Measurements from ENCODE around the gene SPINDOC.

Gene SPINDOC

DNA sequence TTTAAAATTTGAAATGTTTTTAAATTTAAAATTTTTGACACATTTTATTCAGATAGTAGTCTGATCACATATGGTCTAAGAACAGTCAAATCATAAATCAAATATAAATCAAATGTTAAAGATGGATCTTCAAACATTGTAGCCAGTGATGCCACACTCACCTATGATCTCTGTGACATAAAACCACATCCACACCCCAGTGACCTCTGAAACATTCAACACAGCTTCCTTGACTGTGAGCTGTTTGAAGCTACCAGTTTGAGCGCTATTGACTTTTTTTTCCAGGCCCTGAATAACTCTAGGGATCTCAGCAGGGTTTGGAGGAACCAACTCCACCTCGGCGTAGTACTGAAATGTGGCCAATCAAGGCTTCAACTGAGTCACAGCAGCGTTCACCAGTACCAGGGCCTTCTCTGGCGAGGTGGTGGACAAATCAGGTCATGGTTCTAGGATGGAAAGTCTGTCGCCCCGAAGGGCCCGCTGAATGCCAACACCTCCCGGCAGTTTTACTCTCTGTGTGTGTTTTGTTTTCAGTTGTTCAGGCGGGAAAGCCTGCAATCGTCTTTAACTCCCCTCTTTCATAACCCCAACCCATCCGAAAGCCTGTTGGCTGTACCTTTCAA is 21.4 kb downstream of the SPINDOC start:
- DNase-seq, result no peak

DNA sequence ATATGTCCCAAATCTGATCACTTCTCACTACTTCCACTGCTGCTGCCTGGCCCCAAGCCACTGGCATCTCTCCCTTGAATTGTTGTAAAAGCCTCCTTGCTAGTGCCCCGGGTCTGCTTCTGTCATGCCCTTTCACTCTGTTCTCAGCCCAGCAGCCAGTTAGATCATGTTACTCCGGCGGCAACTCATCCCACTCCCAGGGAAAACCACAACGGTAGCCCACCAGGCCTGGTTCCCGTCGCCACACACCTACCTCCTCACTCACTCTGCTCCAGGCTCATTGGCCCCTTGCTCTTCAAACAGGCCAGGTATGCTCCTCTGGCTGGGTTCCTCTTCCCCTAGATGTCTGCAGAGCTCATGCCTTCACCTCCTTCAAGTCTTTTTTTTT is 21.9 kb downstream of the SPINDOC start:
- no peak for DNase-seq

- peak; percentile 78 for DNase-seq
These were observed 23.9 kb downstream of the SPINDOC start for GRCh38 chr11:63837027-63837688.

DNA sequence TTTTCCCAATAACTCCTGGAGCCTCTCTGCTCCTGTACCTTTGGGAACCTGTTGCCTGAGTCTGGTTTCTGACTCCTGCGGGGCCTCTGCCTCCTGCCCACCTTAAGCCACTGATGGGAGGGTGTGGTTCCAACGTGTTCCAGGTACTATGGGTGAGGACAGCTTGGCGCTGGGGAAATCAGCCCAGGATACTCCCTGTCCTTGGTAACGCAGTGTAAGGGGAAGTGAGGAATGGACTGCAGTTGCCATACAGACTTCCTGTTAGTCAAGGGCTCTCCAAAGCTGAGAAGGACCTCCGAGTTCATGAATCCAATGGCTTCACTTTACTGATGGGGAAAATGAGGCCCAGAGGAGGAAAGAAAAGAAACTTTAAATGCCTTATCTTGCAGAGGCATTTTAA is 24.5 kb downstream of the SPINDOC start:
- DNase-seq, result no peak

DNA sequence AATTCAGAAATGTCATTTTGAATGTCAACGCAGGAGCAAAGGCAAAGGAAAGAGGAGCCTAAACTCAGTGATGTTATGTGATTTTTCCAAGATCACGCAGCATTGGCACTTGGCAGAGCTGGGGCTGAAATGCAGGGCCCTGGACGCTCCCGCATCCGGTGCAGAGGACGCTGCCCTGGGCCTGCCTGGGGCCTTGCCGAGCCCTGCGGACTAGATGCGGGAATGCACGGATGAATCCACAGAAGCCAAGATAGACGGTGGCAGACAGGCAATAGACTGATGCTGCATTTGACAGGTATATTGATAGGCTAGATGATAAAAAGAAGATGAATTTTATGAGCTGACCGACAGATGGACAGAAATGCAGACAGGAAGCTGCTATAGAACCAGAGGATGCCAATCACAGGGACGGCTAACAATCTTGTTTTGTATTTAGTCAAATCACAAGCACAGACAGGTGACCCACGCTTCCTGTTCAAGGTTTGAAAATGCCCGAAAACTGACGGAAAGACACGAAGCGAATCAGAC is 25.0 kb downstream of the SPINDOC start:
- no peak for DNase-seq

DNA sequence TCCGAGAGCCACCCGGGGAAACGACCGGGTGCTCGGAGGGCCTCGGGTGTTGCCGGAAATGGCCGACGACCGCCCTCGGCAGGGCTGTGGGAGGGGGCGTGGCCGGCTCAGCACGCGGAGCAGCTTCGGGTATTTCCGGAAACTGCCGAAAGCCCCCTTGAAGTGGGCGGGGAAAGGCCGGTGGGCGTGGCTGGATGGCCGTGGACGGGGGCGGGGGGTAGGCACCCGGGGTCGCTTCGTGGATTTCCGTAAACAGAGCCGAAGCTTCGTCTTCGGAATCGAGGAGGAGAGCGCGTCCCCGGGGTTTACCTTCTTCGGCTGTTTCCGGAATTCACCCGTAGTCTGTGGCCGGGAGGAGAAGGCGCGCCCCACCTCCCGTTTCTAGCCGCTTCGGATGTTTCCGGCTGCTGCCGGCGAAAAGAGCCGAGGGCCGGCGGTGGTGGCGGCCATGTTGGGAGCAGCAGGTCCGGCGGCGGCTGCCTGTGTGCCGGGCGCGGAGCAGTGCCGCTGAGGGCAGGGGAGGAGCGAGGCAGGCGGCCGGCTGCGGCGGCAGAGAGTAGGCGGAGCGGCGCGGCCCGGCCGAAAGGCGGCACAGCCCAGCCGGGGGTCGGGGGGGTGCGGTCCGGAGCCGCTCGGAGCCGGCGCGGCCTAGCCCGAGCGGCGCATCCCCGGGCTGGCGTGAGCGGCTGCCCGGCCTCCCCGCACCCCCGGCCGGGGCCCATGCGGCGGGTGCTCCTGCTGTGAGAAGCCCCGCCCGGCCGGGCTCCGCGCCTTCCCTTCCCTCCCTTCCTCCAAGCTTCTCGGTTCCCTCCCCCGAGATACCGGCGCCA is 25.6 kb downstream of the SPINDOC start, which contains the start of gene MARK2:
Gene MARK2 (plus strand): TSS at position 433 of the 830 bp plus-strand sequence. CDS start 397 bp downstream, at position 830.
- DNase-seq, result peak; percentile 100

DNA sequence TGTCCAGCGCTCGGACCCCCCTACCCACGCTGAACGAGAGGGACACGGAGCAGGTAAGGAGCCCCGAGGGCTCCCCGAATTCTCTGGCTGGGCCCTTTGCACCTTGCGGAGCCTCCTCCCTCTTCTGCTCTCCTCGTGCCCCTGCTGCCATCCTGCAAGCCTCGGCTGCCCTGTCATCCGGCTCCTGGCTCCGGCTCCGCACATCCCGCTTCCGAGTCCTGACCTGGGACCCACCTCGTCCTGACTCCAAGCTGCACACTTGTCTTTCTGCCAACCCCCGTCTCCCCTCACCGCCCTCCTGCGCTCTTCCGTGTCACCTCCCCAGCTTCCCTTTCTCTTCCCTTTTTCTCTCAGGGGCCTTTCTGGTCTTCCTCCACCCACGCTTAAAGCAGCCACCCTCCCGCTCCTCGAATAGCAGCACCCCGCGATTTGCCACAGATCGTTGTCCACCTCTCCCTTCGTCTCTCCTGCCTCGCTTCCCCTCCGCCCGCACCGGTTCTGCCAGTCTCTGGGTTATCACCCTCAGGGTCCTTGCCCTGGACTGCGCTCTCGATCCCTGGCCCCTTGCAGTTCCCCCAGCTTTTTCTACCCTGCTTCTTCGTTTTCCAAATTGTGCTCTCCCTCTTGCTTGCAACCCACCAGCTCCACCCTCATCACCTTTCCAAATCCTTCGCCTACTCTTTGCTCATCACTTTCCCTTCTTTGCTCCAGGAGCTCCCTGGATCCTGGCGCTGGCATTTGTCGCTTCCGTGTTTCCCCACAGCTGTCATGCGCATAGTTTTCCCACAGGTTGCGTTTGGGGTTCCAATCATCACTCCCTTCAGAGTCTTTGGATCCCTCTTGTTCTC is 26.5 kb downstream of the SPINDOC start:
- no peak for DNase-seq

DNA sequence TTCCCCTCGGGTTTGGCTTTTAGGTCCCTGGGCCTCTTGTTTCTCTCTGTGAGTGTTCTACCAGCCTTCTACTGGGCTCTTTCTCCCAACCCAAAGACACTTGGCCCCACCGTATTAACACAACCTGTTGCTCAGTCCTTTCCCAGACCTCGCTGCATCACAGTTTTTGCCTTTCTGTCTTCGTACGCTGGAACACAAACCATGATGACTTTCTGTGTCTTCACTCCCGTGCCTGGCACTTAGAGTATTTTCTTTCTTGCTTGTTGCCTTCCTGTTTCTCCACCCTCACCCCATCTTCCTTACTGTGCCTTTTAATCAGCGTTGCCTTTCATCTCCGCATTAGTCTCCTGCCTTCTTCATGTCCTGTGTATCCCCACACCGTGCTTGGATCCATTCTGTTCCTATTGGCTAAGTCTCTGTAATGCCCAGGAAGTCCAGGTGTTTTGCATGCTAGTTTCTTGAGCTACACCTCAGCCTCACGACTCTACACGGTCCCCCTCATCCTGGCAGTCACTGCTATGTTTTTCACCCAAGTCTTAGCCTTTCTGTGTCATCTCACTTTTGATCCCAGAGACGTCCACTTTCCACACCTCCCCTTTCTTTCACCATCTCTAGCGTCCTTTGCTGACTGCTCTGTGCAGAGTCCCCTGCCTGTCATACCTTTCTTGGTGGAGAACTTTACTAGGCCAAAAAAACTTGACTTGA is 27.3 kb downstream of the SPINDOC start:
- no peak for DNase-seq

DNA sequence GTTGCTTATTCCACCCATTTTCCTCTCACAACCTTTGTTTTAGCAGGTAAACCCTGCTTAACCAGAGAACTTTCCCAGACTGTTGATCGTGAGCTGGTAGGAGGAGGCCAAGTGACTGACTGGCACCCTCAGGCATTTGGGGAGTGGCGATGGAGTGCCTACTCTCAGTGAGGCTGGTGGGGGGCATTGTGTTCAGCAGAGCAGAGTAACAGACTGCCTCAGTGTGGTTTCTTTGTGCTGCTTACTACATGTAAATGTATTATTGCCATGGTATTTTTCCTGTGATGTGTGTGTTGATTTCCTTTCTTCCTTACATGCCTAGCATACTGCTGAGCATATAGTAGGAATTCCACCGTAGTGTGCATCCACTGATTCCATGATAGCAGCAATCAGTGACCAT is 28.3 kb downstream of the SPINDOC start:
- DNase-seq, result no peak

- DNase-seq, result no peak
These were observed 29.8 kb downstream of the SPINDOC start for GRCh38 chr11:63843041-63843440.

GRCh38 chr11:63844836-63845235 is 31.6 kb downstream of the SPINDOC start:
- DNase-seq, result no peak

GRCh38 chr11:63845303-63845702 is 32.0 kb downstream of the SPINDOC start:
- DNase-seq, result no peak

DNA sequence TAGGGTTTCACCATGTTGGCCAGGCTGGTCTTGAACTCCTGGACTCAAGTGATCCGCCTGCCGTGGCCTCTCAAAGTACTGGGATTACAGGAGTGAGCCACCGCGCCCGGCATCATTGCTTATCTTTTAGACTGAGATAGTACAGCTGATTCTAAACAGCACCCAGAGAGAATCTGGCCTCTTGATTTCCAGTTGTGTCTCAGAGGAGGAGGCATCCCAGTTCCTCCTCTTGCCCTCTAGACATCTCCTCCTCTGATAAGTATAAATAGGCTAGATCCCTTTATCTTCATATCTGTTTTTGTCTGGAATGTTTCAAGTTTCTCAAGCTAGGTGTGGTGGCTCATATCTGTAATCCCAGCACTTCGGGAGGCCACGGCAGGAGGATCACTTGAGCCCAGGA is 32.7 kb downstream of the SPINDOC start:
- DNase-seq, result no peak

GRCh38 chr11:63846897-63847296 is 33.6 kb downstream of the SPINDOC start:
- DNase-seq, result no peak

DNA sequence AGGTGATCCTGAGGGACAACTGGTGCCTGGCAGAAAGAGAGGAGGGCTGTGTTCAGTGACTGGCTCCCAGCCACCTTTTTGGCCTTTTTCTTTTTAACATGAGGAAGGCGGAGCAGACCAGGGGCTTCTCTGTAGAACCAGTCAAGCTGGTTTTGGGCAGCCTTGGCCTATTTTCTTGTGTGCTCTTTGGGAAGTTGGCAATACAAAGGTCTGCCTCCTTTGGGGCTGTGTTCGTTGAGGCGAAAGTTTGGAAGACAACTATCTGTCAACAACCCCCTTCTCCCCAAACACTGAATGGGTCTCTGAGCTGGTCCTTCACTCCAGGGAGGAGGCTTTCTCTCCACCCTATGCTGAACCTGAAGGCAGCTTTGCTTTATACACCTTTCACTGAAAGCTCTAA is 34.1 kb downstream of the SPINDOC start:
- DNase-seq, result no peak

GRCh38 chr11:63849691-63850090 is 36.4 kb downstream of the SPINDOC start:
- no peak for DNase-seq

DNA sequence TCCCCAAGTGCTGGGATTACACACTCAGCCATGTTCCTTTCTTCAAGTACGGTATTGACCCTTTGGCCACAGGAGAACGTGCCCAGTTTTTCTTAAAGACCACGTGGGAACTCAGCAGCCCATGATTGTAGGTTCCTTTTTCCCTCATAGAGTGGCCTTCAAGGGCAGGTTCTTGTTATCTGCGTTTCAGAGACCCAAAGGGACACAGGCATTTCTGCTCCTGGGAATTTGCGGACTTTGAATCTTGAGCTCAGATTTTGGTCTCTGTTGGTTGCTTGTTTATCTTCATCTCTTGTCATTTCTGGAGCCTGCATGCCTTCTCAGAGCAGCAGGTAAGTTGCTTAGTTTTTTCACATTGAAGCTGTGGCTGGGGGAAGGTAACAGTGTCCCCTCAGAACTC is 37.7 kb downstream of the SPINDOC start:
- no peak for DNase-seq

GRCh38 chr11:63851364-63851763 is 38.1 kb downstream of the SPINDOC start:
- no peak for DNase-seq

DNA sequence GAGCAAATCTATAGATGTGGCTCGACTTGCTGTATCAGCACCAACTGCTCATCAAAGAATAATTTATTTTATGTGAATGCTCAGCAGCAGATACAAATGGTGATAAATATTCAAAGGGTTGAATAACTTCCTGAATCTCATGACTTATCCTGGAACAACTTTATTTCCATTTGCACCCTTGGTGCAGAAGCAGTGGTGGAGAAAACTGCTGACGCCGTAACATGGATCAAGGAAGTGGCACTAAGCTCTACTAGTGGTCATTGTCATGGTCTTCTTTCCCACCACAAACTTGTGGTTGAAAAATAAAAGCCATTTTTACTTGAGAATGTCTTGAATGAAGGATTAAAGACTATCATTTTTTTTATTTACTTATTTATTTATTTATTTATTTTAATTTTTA is 40.2 kb downstream of the SPINDOC start:
- no peak for DNase-seq

DNA sequence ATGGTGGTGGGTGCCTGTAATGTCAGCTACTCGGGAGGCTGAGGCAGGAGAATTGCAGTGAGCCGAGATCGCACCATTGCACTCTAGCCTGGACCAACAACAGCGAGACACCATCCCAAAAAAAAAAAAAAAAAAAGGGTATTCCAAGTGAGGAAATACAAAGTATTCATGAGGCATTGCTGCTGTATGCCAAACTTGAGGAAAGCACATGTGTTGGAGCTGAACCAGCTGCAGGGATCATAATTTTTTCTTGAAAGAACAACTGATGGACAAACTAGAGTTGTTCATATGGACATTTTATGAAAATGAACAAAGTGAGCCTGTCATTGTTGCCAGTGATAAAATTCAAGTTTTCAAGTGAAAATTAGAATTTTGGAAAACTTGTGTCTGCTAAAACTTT is 41.4 kb downstream of the SPINDOC start:
- no peak for DNase-seq

DNA sequence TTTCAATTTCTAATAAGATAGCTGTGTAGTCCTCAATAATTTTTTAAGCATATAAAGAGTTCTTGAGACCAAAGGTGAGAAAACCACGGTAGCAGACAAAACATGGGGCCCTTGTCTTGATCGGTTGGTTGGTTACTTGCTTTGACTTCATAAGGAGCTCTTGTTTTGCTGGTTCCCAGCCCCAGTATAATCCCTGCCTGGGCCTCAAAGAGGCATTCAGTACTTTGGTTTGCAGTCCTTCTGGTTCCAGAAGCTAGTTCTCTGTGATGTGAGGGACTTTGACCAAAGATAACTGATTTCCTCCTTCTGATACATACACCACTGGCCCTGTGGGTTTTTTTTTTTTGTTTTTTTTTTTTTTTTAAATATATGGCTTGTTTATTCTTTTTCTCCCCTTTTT is 42.7 kb downstream of the SPINDOC start:
- no peak for DNase-seq

Measured in NCI-H748 treated with DMSO at 0.1 percent for 48 hours (cell line).